ENCODE data around the gene AIPL1. TPM values are rescaled to one million over a fixed set of nuclear protein-coding genes. Genes with fewer than 3 reads are reported as not detected.

Gene AIPL1
- total RNA-seq, 1 experiment from 2014 or later, result not detected

DNA sequence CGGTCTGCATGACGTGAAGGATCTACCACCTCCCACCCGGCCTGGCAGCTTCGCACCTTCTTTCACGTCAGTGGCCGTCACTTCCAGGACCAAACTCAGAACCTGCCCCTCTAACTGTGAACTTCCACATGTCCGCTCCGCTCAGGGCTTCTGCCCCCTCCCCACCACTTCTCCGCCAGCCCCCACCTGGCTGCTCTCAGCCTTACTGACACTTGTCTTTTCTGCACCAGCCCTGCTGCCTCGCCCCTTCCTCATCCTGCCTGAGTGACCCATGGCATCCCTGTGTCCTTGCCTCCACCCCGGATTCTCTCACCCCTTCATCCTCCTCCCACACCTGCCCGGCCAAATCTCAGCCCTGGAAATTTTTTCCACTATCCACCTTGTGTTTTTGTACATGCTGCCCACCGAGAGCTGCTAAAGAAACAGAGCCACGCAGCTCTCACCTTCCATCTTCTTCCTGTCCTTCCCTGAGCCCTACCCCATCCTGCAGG is 23.6 kb upstream of the AIPL1 start:
- no peaks in the 10 kb centered on the region; the same call in 1 of the 2 replicates for H3K4me1 ChIP-seq (ENCODE audit: control insufficient read depth, insufficient read depth, low read length)
- no peaks in the 10 kb centered on the region for H3K36me3 ChIP-seq (ENCODE audit: control insufficient read depth, insufficient read depth, low read length)
- no TSS peak for BruUV-seq (replicated peaks)
- no peak overlapping the region for H3K4me3 ChIP-seq (ENCODE audit: low read depth in 2 of 2, low read length in 2 of 2)
- H3K27ac ChIP-seq (ENCODE audit: low read length), result no peak overlapping the region
- no peaks in the 10 kb centered on the region for H3K9me3 ChIP-seq (ENCODE audit: control insufficient read depth, insufficient read depth, low read depth, low read length)
- DNase-seq (ENCODE audit: low read depth, low spot score) (no peak), ATAC-seq (no peak)
- no peak for TF ChIP-seq SIN3A (IDR thresholded peaks at IDR 0.05; ENCODE audit: borderline replicate concordance, insufficient read depth, low read depth, low read length)
- TF ChIP-seq, protein P1, sequence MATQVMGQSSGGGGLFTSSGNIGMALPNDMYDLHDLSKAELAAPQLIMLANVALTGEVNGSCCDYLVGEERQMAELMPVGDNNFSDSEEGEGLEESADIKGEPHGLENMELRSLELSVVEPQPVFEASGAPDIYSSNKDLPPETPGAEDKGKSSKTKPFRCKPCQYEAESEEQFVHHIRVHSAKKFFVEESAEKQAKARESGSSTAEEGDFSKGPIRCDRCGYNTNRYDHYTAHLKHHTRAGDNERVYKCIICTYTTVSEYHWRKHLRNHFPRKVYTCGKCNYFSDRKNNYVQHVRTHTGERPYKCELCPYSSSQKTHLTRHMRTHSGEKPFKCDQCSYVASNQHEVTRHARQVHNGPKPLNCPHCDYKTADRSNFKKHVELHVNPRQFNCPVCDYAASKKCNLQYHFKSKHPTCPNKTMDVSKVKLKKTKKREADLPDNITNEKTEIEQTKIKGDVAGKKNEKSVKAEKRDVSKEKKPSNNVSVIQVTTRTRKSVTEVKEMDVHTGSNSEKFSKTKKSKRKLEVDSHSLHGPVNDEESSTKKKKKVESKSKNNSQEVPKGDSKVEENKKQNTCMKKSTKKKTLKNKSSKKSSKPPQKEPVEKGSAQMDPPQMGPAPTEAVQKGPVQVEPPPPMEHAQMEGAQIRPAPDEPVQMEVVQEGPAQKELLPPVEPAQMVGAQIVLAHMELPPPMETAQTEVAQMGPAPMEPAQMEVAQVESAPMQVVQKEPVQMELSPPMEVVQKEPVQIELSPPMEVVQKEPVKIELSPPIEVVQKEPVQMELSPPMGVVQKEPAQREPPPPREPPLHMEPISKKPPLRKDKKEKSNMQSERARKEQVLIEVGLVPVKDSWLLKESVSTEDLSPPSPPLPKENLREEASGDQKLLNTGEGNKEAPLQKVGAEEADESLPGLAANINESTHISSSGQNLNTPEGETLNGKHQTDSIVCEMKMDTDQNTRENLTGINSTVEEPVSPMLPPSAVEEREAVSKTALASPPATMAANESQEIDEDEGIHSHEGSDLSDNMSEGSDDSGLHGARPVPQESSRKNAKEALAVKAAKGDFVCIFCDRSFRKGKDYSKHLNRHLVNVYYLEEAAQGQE (IDR thresholded peaks at IDR 0.05; ENCODE audit: insufficient read depth in 1 of 2, low read depth in 2 of 2, low read length in 1 of 2), result no peak
- no peak for TF ChIP-seq POLR2AphosphoS5 (IDR thresholded peaks at IDR 0.05; ENCODE audit: low read depth, low read length)
- TF ChIP-seq TCF7L2 (IDR thresholded peaks at IDR 0.05; ENCODE audit: low read depth, low read length), result no peak
- TF ChIP-seq, protein P2, sequence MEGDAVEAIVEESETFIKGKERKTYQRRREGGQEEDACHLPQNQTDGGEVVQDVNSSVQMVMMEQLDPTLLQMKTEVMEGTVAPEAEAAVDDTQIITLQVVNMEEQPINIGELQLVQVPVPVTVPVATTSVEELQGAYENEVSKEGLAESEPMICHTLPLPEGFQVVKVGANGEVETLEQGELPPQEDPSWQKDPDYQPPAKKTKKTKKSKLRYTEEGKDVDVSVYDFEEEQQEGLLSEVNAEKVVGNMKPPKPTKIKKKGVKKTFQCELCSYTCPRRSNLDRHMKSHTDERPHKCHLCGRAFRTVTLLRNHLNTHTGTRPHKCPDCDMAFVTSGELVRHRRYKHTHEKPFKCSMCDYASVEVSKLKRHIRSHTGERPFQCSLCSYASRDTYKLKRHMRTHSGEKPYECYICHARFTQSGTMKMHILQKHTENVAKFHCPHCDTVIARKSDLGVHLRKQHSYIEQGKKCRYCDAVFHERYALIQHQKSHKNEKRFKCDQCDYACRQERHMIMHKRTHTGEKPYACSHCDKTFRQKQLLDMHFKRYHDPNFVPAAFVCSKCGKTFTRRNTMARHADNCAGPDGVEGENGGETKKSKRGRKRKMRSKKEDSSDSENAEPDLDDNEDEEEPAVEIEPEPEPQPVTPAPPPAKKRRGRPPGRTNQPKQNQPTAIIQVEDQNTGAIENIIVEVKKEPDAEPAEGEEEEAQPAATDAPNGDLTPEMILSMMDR (IDR thresholded peaks at IDR 0.05), result no peak
- CTCF ChIA-PET, result no interaction called here
- POLR2A ChIA-PET, result no interaction called here
- intact Hi-C loops (cut with micrococcal nuclease; ENCODE audit: unreplicated experiment) (no loop called here), in situ Hi-C loops (cut with HindIII; ENCODE audit: low pct_unique_long_range_greater_than_20kb, low sequenced_read_pairs) (no loop called here)
- no peaks in the 10 kb centered on the region for H3K27me3 ChIP-seq (ENCODE audit: control insufficient read depth, insufficient read depth, low read length)

DNA sequence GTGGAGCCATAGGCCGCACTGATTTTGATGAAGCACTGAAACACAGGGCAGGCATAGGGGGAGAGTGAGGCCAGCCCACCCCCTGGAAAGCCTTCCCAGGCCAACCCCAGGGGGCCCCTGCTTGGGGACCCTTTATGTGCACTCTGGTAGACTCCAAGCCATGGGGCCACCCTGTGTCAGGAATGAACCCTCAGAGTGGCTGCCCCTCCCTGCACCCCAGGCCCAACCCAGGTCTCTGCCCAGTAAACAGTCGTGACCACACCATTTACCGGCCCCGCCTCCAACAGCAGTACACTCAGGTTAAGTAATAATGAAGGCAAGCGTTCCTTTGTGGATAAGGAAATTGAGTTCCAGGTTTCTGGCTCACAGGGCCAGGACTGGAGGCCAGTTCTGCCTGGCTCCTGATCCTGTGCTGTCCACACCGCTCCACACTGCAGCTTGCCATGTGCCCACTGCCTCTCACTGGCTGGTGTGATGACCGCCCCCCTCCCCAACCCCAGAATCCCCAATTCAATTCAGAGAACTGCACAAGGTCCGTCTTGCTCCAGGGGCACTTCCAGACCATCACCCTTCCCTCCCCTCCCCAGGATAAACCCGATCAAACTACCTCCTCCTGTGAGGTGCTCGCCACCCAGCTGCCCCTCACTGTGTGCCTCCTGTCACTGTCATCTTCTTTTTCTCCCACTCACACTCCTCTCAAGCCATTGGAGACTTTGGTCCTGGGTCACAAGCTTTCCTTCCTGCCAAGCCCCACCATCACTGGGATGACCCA is 23.0 kb upstream of the AIPL1 start:
- in situ Hi-C loops (cut with HindIII; ENCODE audit: low pct_unique_long_range_greater_than_20kb, low sequenced_read_pairs), result no loop called here
- no TSS peak for BruUV-seq (replicated peaks)
- POLR2A ChIA-PET, result no interaction called here

More for the DNA sequence above, 23.0 kb upstream of the AIPL1 start:
- H3K9me3 ChIP-seq (ENCODE audit: control insufficient read depth, insufficient read depth, low read depth, low read length), result no peaks in the 10 kb centered on the region
- H3K27me3 ChIP-seq (ENCODE audit: control insufficient read depth, insufficient read depth, low read length), result no peaks in the 10 kb centered on the region
- CTCF ChIA-PET, result no interaction called here
- TF ChIP-seq, protein P1 (IDR thresholded peaks at IDR 0.05; ENCODE audit: insufficient read depth in 1 of 2, low read depth in 2 of 2, low read length in 1 of 2), result no peak
- TF ChIP-seq, protein P2 (IDR thresholded peaks at IDR 0.05), result no peak
- TF ChIP-seq SIN3A (IDR thresholded peaks at IDR 0.05; ENCODE audit: borderline replicate concordance, insufficient read depth, low read depth, low read length), result no peak
- no peak for TF ChIP-seq POLR2AphosphoS5 (IDR thresholded peaks at IDR 0.05; ENCODE audit: low read depth, low read length)
- no peak for TF ChIP-seq TCF7L2 (IDR thresholded peaks at IDR 0.05; ENCODE audit: low read depth, low read length)
- H3K4me1 ChIP-seq (ENCODE audit: control insufficient read depth, insufficient read depth, low read length), result no peaks in the 10 kb centered on the region; the same call in 1 of the 2 replicates
- no peak for ATAC-seq
- no peak for DNase-seq (ENCODE audit: low read depth, low spot score)
- no peaks in the 10 kb centered on the region for H3K36me3 ChIP-seq (ENCODE audit: control insufficient read depth, insufficient read depth, low read length)
- intact Hi-C loops (cut with micrococcal nuclease; ENCODE audit: unreplicated experiment), result no loop called here
- H3K4me3 ChIP-seq (ENCODE audit: low read depth in 2 of 2, low read length in 2 of 2), result no peak overlapping the region
- H3K27ac ChIP-seq (ENCODE audit: low read length), result no peak overlapping the region
